NCI-H1092 (cell line): Measurements from ENCODE around the gene PSMA6.
"Not testable (repeated sequence)": the region's sequence is repeated elsewhere in the genome, so short reads cannot be mapped to it uniquely, and the experiment has no call there.

ENCODE experiments used
- DNase-seq: peaks from one replicate; lab custom pipeline; 2025; lab: John Stamatoyannopoulos, UW

The PSMA6 gene

GRCh38 chr14:35326375-35326774 lies 34.2 kb downstream of the PSMA6 start:
- no peak for DNase-seq

- DNase-seq: no peak
These were observed 39.7 kb downstream of the PSMA6 start for GRCh38 chr14:35331605-35332516.

- no peak for DNase-seq
These were observed 40.5 kb downstream of the PSMA6 start for GRCh38 chr14:35332517-35333263.

GRCh38 chr14:35333264-35333730 lies 41.1 kb downstream of the PSMA6 start:
- DNase-seq: no peak

GRCh38 chr14:35333797-35334743 lies 41.9 kb downstream of the PSMA6 start:
- DNase-seq: no peak

- no peak for DNase-seq
These were observed 43.4 kb downstream of the PSMA6 start for GRCh38 chr14:35335388-35336092.

GRCh38 chr14:35336171-35336493 lies 44.0 kb downstream of the PSMA6 start:
- DNase-seq: not testable (repeated sequence)

- no peak for DNase-seq
These were observed 44.5 kb downstream of the PSMA6 start for GRCh38 chr14:35336494-35337268.

- DNase-seq: no peak
These were observed 45.4 kb downstream of the PSMA6 start for GRCh38 chr14:35337269-35338255.

- DNase-seq: no peak
These were observed 46.7 kb downstream of the PSMA6 start for GRCh38 chr14:35338731-35339405.

GRCh38 chr14:35339761-35340406 lies 47.7 kb downstream of the PSMA6 start:
- DNase-seq: no peak

- no peak for DNase-seq
These were observed 48.7 kb downstream of the PSMA6 start for GRCh38 chr14:35340616-35341453.

- DNase-seq: no peak
These were observed 49.2 kb downstream of the PSMA6 start for GRCh38 chr14:35341454-35341750.

- peak; percentile 97 for DNase-seq
These were observed 49.7 kb downstream of the PSMA6 start for GRCh38 chr14:35341751-35342488.

- DNase-seq: no peak
These were observed 50.4 kb downstream of the PSMA6 start for GRCh38 chr14:35342489-35343010.

GRCh38 chr14:35343702-35344101 lies 51.5 kb downstream of the PSMA6 start:
- DNase-seq: no peak
